Spleen (tissue), 11 donors: ENCODE data around the gene CARHSP1. TPM values are rescaled to one million over a fixed set of nuclear protein-coding genes. Genes with fewer than 3 reads are reported as not detected.
A peak's percentile ranks its signal among the peaks of the same experiment; 100 is the strongest.

Experiments
- DNase-seq: peaks from one replicate; pipeline ENCODE4 v3.0.0-alpha.2; 2020
- H3K27ac ChIP-seq, 8 donors: fragments of 200-600 bp; sonication (generic) in 7 of 8; 1 replicate in 4 of 8; 2 replicates in 4 of 8; pipeline versions ENCODE4 v1.5.0 to v1.8.0; 2016 to 2021; ENCODE audit warnings: inconsistent platforms in 4 of 8, mild to moderate bottlenecking in 4 of 8, moderate library complexity in 1 of 8
- H3K27me3 ChIP-seq, 7 donors: fragments of 200-600 bp; sonication (generic) in 6 of 7; replicated peaks in 1 of 7; 1 replicate in 4 of 7; 2 replicates in 3 of 7; pipeline versions ENCODE4 v1.5.0 to v1.8.0; 2016 to 2021; ENCODE audit warnings: inconsistent platforms in 3 of 7, mild to moderate bottlenecking in 1 of 7
- H3K36me3 ChIP-seq, 6 donors: fragments of 200-600 bp; sonication (generic) in 5 of 6; 1 replicate in 4 of 6; 2 replicates in 2 of 6; pipeline versions ENCODE4 v1.5.0 to v1.8.0; 2016 to 2021; ENCODE audit warnings: inconsistent platforms in 2 of 6
- H3K4me1 ChIP-seq, 6 donors: fragments of 200-600 bp; sonication (generic) in 5 of 6; 1 replicate in 3 of 6; 2 replicates in 3 of 6; pipeline versions ENCODE4 v1.5.0 to v1.8.0; 2016 to 2021; ENCODE audit warnings: inconsistent platforms in 3 of 6
- H3K4me3 ChIP-seq, 8 donors: fragments of 200-600 bp; sonication (generic) in 7 of 8; 1 replicate in 4 of 8; 2 replicates in 4 of 8; pipeline versions ENCODE4 v1.5.0 to v1.8.0; 2016 to 2021; ENCODE audit warnings: inconsistent platforms in 4 of 8, mild to moderate bottlenecking in 4 of 8, moderate library complexity in 2 of 8
- H3K9me3 ChIP-seq, 8 donors: fragments of 200-600 bp; sonication (generic) in 7 of 8; 1 replicate in 4 of 8; 2 replicates in 4 of 8; pipeline versions ENCODE4 v1.5.0 to v1.8.0; 2016 to 2021; ENCODE audit warnings: inconsistent platforms in 4 of 8
- POLR2A ChIP-seq, 3 donors: fragments of 450-650 bp; IDR thresholded peaks; one replicate each; pipeline ENCODE4 v1.5.1; 2017; ENCODE audit warnings: antibody characterized with exemption in 3 of 3, mild to moderate bottlenecking in 1 of 3
- POLR2AphosphoS5 ChIP-seq, 3 donors: sonication (generic); formaldehyde crosslinking; IDR thresholded peaks; one replicate each; pipeline ENCODE4 v1.5.1; 2017; ENCODE audit warnings: antibody characterized with exemption in 3 of 3
- WGBS, 5 donors: extraction: QIAGEN DNeasy Blood & Tissue Kit in 3 of 5; methylation state at CpG; one replicate each; pipeline versions ENCODE4 v1.1.5 to v1.1.7; 2013 to 2018; 5-methylcytosine and 5-hydroxymethylcytosine counted together
- intact Hi-C: fragments of 100-400 bp; cut with DNase I; formaldehyde crosslinking; loops from one replicate; pipeline ENCODE4 v1.15.0; 2023; ENCODE audit warnings: low total_unique reads
- polyA plus RNA-seq, 3 donors: library from polyadenylated mRNA; stranded (reverse); fragments of 200-250 nt; gene quantifications; one replicate each; pipeline ENCODE4 v1.2.1, GENCODE V29; 2013
- total RNA-seq, 7 donors: library from RNA; depleted of rRNA in 3 of 7; stranded (reverse); fragments of >200 nt in 3 of 7; fragmentation: NEBNext Ultra II Directional in 4 of 7; extraction: Animal tissue kit (Norgen Biotek cat#: 25700) in 4 of 7; gene quantifications; one replicate each; pipeline versions ENCODE4 v1.1.0 to v1.2.1, GENCODE V29; 2016 to 2021
- TF ChIP-seq, protein P1 (sequence below), 11 experiments: fragments of 200-600 bp in 7 of 11; fragments of 450-650 bp in 4 of 11; sonication (generic) in 4 of 11; IDR thresholded peaks in 8 of 11; conservative IDR thresholded peaks in 3 of 11; 1 replicate in 7 of 11; 2 replicates in 4 of 11; pipeline versions ENCODE4 v1.4.0 to v1.8.0; 2016 to 2021; ENCODE audit warnings: antibody characterized with exemption in 11 of 11, inconsistent platforms in 4 of 11, mild to moderate bottlenecking in 1 of 11
- donor health status: healthy with polysubstance abuse.
- donor health status: DM: no; HTN: no; CAD: no; lungs with moderate emphysema.
- donor health status: DM: no; HTN: no; CAD: no.
- donor health status: Bipolar disorder and iron deficiency.
- donor health status: healthy.
- donor health status: DM: no; HTN: no; CAD: no.
- donor health status: DM: yes; HTN: yes; CAD: no.

CARHSP1 gene
- total and polyA plus RNA-seq, 10 donors = 42.6 to 98.0 (median 55.7) TPM

DNA sequence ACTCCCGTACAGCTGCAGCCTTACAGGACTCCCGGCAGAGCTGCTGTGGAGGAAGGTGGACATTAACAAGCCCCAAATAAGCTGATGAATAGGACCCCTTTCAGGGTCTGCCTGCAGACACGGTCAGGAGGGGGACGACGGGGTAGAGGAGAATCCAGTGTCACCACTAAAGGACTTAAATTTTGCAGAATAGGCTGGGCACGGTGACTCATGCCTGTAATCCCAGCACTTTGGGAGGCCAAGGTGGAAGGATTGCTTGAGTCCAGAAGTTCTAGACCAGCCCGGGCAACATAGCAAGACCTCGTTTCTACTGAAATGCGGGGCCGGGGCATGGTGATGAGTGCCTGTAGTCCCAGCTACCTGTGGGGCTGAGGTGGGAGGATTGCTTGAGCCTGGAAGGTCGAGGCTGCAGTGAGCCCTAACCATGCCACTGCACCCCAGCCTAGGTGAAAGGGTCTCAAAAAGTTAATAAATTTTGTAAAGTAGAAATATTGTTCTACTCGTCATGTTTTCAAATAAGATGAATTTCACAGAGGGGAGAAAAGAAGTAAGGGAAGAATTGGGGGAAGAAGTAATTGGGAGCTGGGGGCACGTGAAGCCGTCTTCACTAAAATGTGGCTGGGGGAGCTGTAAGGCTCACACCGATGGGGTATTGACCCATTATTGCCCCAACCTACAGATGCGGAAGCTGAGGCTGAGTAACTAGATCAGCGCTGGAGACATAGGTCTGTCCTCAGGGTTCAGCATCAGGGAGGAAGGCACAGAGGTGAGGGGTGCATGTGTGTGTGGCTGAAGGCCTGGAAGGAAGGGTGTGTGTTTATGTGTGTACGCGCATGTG, 18.0 kb upstream of the CARHSP1 start:
- Histone ChIP-seq H3K27me3 (peaks cover 0 to 37% (median 0%) of the 10 kb centered on the region in 7 donors), H3K36me3 (peaks cover 0 to 41% (median 19%) of the 10 kb centered on the region in 6 donors), H3K4me3 (no peak overlapping the region), H3K4me1 (peaks cover 0 to 39% (median 16%) of the 10 kb centered on the region in 6 donors), H3K9me3 (no peaks in the 10 kb centered on the region), H3K27ac (no peak overlapping the region)
- intact Hi-C loops = no loop called here
- TF ChIP-seq POLR2A (IDR thresholded peaks at IDR 0.05) (no peak), POLR2AphosphoS5 (IDR thresholded peaks at IDR 0.05) (peak in 1 of 3 donors; percentile 9)
- TF ChIP-seq, protein P1, sequence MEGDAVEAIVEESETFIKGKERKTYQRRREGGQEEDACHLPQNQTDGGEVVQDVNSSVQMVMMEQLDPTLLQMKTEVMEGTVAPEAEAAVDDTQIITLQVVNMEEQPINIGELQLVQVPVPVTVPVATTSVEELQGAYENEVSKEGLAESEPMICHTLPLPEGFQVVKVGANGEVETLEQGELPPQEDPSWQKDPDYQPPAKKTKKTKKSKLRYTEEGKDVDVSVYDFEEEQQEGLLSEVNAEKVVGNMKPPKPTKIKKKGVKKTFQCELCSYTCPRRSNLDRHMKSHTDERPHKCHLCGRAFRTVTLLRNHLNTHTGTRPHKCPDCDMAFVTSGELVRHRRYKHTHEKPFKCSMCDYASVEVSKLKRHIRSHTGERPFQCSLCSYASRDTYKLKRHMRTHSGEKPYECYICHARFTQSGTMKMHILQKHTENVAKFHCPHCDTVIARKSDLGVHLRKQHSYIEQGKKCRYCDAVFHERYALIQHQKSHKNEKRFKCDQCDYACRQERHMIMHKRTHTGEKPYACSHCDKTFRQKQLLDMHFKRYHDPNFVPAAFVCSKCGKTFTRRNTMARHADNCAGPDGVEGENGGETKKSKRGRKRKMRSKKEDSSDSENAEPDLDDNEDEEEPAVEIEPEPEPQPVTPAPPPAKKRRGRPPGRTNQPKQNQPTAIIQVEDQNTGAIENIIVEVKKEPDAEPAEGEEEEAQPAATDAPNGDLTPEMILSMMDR (IDR thresholded peaks at IDR 0.05 in 8 of 11, conservative IDR thresholded peaks at IDR 0.05 in 3 of 11) = no peak
- 73 to 85% (median 76%) methylated on average over 17 to 19 of the region's 19 CpGs for WGBS, 5 donors
- DNase-seq = peak; percentile 37

DNA sequence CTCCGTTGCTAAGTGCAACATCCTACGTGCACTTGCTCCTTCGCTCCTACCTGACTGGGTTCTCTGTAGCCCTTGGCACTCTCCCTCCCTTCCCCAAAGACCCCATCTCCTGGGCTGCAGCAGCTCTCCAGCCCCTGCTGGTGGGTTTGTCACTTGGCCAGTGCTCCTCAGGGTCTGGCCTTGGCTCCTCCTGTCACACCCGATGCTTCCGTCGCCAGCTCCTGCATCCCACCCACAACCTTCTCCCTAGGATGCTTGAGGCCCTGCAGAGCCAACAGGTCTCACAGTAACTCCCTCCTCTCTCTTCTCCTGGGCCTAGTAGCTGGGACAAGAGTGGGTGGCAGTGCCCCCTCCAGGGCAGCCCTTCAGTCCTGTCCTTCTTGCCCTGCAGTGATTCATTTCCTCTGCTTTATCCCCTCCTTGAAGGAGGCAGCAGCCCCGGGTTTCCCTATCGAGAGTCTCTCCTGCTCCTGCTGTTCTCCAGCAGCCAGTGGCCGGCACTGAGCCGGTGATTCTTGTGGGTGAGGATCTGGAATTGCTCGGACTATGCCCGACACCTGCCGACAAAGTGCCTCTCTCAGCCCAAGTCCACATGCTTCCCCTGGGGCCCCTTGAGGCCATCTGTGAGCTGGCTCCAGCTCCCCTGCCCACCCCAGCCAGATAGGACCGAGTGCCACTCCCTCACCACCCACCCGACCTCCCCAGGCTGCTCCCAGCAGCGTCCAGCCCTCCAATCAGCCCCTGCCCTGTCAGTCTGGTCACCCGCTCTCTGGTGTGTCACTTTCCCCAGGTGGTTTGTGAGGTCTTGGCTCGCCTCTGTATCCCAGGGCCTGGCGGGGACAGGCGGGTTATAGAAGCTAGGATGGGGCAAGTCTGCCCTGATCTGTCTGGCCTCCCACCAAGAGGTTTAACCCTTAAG, 17.1 kb upstream of the CARHSP1 start:
- Histone ChIP-seq H3K36me3 (peaks cover 0 to 32% (median 10%) of the 10 kb centered on the region in 6 donors), H3K27me3 (peaks cover 0 to 39% (median 0%) of the 10 kb centered on the region in 7 donors), H3K4me3 (no peak overlapping the region), H3K9me3 (no peaks in the 10 kb centered on the region), H3K4me1 (peaks cover 0 to 30% (median 9%) of the 10 kb centered on the region in 6 donors), H3K27ac (no peak overlapping the region)
- peak; percentile 72 for DNase-seq
- TF ChIP-seq, protein P1 (IDR thresholded peaks at IDR 0.05 in 8 of 11, conservative IDR thresholded peaks at IDR 0.05 in 3 of 11) = peak in 1 of 11 experiments; percentile 12
- TF ChIP-seq POLR2AphosphoS5 (IDR thresholded peaks at IDR 0.05) (peak in 2 of 3 donors; percentile 13 to 54), POLR2A (IDR thresholded peaks at IDR 0.05) (no peak)
- intact Hi-C loops = no loop called here
- 21 to 28% (median 22%) methylated on average over 20 of the region's 20 CpGs for WGBS, 5 donors

- Histone ChIP-seq H3K9me3 (no peaks in the 10 kb centered on the region), H3K4me1 (peaks cover 0 to 30% (median 15%) of the 10 kb centered on the region in 6 donors), H3K4me3 (no peak overlapping the region), H3K36me3 (peaks cover 0 to 7% (median 0%) of the 10 kb centered on the region in 6 donors), H3K27ac (no peak overlapping the region), H3K27me3 (peaks cover 0 to 39% (median 0%) of the 10 kb centered on the region in 7 donors)
- DNase-seq = peak; percentile 52
- 83 to 93% (median 90%) methylated on average over 11 to 17 of the region's 17 CpGs for WGBS, 5 donors
- intact Hi-C loops = loop anchor here (5.0 kb wide), 2 partner anchors 221 to 316 kb away; no protein-coding TSS in a partner anchor
- TF ChIP-seq, protein P1 (IDR thresholded peaks at IDR 0.05 in 8 of 11, conservative IDR thresholded peaks at IDR 0.05 in 3 of 11) = no peak
These were observed 14.0 kb upstream of the CARHSP1 start for GRCh38 chr16:8882725-8883377.
